Heart right ventricle (tissue), 16 donors: ENCODE data around the gene NFIB. TPM values are rescaled to one million over a fixed set of nuclear protein-coding genes. Genes with fewer than 3 reads are reported as not detected.

Source experiments
- ATAC-seq, 8 donors: fragments of 200-7000 bp; cut with Tn5 transposase; one replicate each; pipeline ENCODE4 v1.9.1; 2020; ENCODE audit warnings: mild to moderate bottlenecking in 8 of 8, moderate library complexity in 8 of 8, moderate number of reproducible peaks in 1 of 8
- DNase-seq, 2 donors: peaks; one replicate each; pipeline ENCODE4 v3.0.0-alpha.2; 2020
- H3K27ac ChIP-seq, 10 donors: fragments of 200-600 bp; sonication (generic) in 2 of 10; one replicate each; pipeline versions ENCODE4 v1.5.0 to v1.8.0; 2020 to 2022; ENCODE audit warnings: mild to moderate bottlenecking in 3 of 10
- H3K27me3 ChIP-seq, 7 donors: fragments of 200-600 bp; one replicate each; pipeline ENCODE4 v1.8.0; 2021 to 2022; ENCODE audit warnings: mild to moderate bottlenecking in 2 of 7
- H3K36me3 ChIP-seq, 9 donors: fragments of 200-600 bp; sonication (generic) in 1 of 9; one replicate each; pipeline versions ENCODE4 v1.5.0 to v1.8.0; 2020 to 2022; ENCODE audit warnings: mild to moderate bottlenecking in 2 of 9
- H3K4me1 ChIP-seq, 9 donors: fragments of 200-600 bp; sonication (generic) in 1 of 9; one replicate each; pipeline versions ENCODE4 v1.5.0 to v1.8.0; 2020 to 2022; ENCODE audit warnings: mild to moderate bottlenecking in 4 of 9
- H3K4me3 ChIP-seq, 10 donors: fragments of 200-600 bp; sonication (generic) in 2 of 10; one replicate each; pipeline versions ENCODE4 v1.5.0 to v1.8.0; 2020 to 2022; ENCODE audit warnings: mild to moderate bottlenecking in 7 of 10, moderate library complexity in 2 of 10
- H3K9me3 ChIP-seq, 11 donors: fragments of 200-600 bp in 10 of 11; sonication (generic) in 2 of 11; one replicate each; pipeline versions ENCODE4 v1.5.0 to v1.8.0; 2013 to 2022; ENCODE audit warnings: mild to moderate bottlenecking in 2 of 11, control low read depth in 1 of 11, moderate library complexity in 1 of 11
- CTCF ChIP-seq, 9 donors: fragments of 200-600 bp; sonication (generic) in 2 of 9; IDR thresholded peaks; one replicate each; pipeline versions ENCODE4 v1.5.0 to v1.8.0; 2021 to 2022; ENCODE audit warnings: antibody characterized with exemption in 9 of 9, mild to moderate bottlenecking in 5 of 9, moderate library complexity in 1 of 9
- WGBS, 2 donors: extraction: QIAGEN DNeasy Blood & Tissue Kit; methylation state at CpG; one replicate each; pipeline ENCODE4 v1.1.7; 2013; ENCODE audit warnings: inconsistent platforms in 1 of 2; 5-methylcytosine and 5-hydroxymethylcytosine counted together
- intact Hi-C, 10 donors: fragments of 100-400 bp; cut with DNase I; formaldehyde crosslinking; loops; one replicate each; pipeline versions ENCODE4 v1.11.1 to v1.14.2; 2022
- polyA plus RNA-seq, 2 donors: library from polyadenylated mRNA; stranded (reverse); fragments of 200-250 nt; gene quantifications; one replicate each; pipeline ENCODE4 v1.2.3, GENCODE V29; 2013
- total RNA-seq, 10 donors: library from RNA; stranded (reverse); fragmentation: NEBNext Ultra II Directional in 3 of 10; extraction: Animal tissue kit (Norgen Biotek cat#: 25700) in 3 of 10; gene quantifications; one replicate each; pipeline versions ENCODE4 v1.2.1 to v1.2.4, GENCODE V29; 2021 to 2023
- donor health status: Arrhythmogenic right ventricular cardiomyopathy.
- donor health status: ischemic (EF 13 %, LVEDD 7.1; RV severe dilation, severe dysfunction).
- donor health status: healthy with polysubstance abuse.
- donor health status: DM: no; HTN: yes; CAD: no.
- donor health status: DM: no; HTN: no; CAD: no.
- donor health status: ischemic (EF 25% LVEDD 6.9; RV normal size, moderate dysfunction).
- donor health status: ischemic (EF 25% LVEDD 5.7; RV mildly dilated, moderate dysfunction).
- donor health status: healthy.
- donor health status: DM: yes; HTN: yes; CAD: no.
- donor health status: Ischemic cardiomyopathy.
- donor health status: ischemic (EF 35%, LVEDD 5.7; RV mildly dilated, moderate dysfunction).
- donor health status: nonischemic (EF 11% LVEDD 7.7; RV severe dilation, severe dysfunction).
- donor health status: DM: yes; HTN: yes; CAD: no.
- donor health status: PGD.
- donor health status: ischemic (EF 29% LVEDD 5.4; RV normal size, mild dysfunction).
- donor health status: nonischemic (EF 23%, LVEDD 6.1; RV moderate dilation, normal function).

The NFIB gene
- total and polyA plus RNA-seq, 12 donors = 16.7 to 145 (median 124) TPM

DNA sequence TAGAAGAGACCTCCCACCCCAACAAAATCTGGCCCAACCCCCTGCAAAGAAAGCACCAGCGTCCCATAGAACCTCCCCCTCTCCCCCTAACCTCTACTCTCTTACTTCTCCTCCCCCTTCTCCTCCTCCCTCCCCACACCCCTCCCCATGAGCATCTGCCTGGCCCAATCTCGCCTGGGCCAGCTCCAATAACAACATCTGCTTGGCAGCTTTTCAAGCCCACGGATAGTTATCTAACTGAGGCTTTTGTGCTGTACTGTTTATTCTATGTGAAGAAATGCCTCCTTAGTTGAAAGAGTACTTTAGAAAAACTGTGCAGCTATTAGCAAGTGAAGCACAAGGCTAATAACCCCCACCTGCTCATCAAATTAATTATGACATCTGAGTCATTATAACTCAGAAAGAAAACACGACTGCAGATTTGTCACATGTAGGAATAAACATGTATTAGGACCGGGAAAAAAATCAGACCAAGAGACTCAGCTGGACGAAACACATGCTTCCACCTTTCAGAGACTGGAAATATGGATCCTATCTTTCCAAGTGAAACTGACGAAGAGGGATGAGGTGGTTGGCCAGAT, 42.8 kb downstream of the NFIB start:
- intact Hi-C loops = loop anchor here in 4 of 10 donors (5.0 kb wide), 3 partner anchors 36 to 81 kb away; partner anchors contain the start of gene NFIB (in 2 of the 4)
- no peak for TF ChIP-seq CTCF (IDR thresholded peaks at IDR 0.05)
- Histone ChIP-seq H3K27ac (peak overlapping the region in 8 of 10 donors; percentile 0 to 84 (median 34)), H3K36me3 (peaks cover 0 to 9% (median 0%) of the 10 kb centered on the region in 9 donors), H3K27me3 (no peaks in the 10 kb centered on the region), H3K9me3 (no peaks in the 10 kb centered on the region), H3K4me3 (peak overlapping the region in 3 of 10 donors; percentile 4 to 9 (median 8)), H3K4me1 (peaks cover 22 to 77% (median 69%) of the 10 kb centered on the region in 9 donors)
- ATAC-seq = peak; percentile 62 to 84 (median 70)
- 8 to 14% methylated on average over 7 of the region's 7 CpGs for WGBS, 2 donors
- DNase-seq = peak; percentile 71 to 87

DNA sequence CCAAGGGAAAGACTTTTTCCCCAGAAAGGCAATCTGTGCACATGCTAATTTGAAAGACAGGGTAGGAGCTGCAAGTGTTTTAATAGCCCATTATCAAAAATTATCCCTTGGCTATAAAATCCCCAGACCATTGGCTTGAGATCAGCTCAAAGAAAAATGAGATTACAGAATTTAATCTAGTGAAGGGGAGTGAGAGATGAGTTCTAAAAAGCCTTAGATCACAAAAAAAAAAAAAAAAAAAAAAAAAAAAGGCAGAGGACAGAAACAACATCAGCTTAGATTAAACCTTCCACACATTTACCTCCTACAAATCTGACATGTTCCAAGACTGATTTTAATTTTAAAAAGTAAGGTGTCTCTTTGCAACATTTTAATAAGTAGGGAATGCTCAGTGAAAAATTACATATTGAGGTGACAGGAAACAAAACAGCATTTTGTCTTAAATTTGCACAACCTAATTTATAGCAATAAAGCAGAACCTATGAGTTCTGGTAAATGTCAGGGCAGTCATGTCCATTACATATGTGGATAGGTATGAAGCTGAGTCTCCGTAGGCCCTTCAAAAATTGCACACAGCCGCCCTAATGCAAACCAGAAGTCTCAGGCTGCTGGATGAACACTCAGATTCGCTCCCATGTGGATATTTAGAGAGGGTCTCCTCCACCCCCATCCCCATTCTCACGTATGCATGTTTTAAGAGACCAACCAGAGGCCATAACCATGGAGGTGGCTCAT, 43.4 kb downstream of the NFIB start:
- Histone ChIP-seq H3K4me3 (peak overlapping the region in 1 of 10 donors; percentile 4), H3K4me1 (peaks cover 22 to 75% (median 65%) of the 10 kb centered on the region in 9 donors), H3K27ac (peak overlapping the region in 5 of 10 donors; percentile 11 to 84 (median 30)), H3K27me3 (no peaks in the 10 kb centered on the region), H3K36me3 (peaks cover 0 to 10% (median 0%) of the 10 kb centered on the region in 9 donors), H3K9me3 (no peaks in the 10 kb centered on the region)
- 28 to 41% methylated on average over 4 of the region's 4 CpGs for WGBS, 2 donors
- ATAC-seq (peak in 4 of 8 donors; percentile 18 to 42 (median 25)), DNase-seq (no peak)
- intact Hi-C loops = loop anchor here in 4 of 10 donors (5.0 kb wide), 3 partner anchors 37 to 82 kb away; partner anchors contain the start of gene NFIB (in 2 of the 4)
- no peak for TF ChIP-seq CTCF (IDR thresholded peaks at IDR 0.05)

DNA sequence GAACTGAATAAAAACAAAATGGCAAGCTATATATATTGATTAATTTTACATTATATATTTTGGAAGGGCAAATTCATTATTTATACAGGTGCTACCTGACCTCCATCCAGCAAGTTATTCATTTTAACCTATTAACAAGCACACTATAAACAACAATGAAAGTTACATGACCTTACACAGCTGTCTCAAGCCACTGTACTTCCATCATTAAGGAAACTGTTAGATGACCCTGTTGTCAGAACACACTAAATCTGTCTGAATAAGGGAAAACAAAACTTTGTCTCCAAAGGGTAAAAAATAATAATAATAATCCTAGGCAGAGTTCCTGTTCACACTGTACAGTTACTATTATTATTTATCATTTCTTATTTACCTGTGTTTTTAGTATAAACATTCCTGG, 44.0 kb downstream of the NFIB start:
- DNase-seq = no peak
- ATAC-seq = no peak
- TF ChIP-seq CTCF (IDR thresholded peaks at IDR 0.05) = no peak
- Histone ChIP-seq H3K27me3 (no peaks in the 10 kb centered on the region), H3K9me3 (no peaks in the 10 kb centered on the region), H3K4me3 (no peak overlapping the region), H3K27ac (peak overlapping the region in 3 of 10 donors; percentile 22 to 84 (median 30)), H3K36me3 (peaks cover 0 to 10% (median 0%) of the 10 kb centered on the region in 9 donors), H3K4me1 (peaks cover 16 to 75% (median 65%) of the 10 kb centered on the region in 9 donors)
- intact Hi-C loops = loop anchor here in 4 of 10 donors (5.0 kb wide), 3 partner anchors 37 to 82 kb away; partner anchors contain the start of gene NFIB (in 2 of the 4)

DNA sequence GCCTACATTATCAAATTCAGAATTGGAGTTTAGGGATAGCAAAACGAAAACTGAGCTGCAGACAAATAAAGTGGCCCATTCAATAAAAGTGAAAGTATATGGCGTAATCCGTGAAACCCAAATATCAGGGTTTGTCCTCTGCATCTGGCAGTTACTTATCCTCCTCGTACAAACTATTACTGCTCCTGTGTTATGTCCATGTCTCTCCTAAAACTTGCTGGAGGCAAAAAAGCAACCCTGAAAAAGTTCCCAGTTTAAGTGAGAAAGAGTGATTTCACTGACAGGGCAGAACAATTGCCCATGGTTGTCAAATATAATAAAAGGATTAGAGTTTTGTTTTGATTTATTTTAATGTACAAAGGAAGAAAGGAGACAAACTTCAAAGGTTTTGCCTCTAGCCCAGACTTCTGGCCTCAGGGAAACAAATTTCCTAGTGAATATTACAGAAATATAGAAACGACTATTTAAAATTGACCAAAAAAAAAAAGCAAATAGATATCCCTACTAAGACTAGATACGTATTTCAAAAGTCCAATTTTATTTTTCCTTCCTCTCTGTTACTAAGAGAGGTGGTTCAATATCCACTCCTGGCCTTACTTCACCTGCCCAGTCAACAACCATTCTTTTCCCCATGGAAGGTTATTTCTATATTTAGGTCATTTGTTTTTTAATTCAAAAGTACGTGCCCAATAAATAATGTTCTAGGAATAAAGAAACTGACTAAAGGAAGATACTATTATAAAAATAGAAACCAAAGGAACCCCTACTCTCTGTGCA, 50.0 kb downstream of the NFIB start:
- intact Hi-C loops = loop anchor here in 1 of 10 donors (5.0 kb wide), 1 partner anchor 38 kb away; no protein-coding TSS in a partner anchor
- DNase-seq (no peak), ATAC-seq (no peak)
- H3K27ac ChIP-seq = peak overlapping the region in 7 of 10 donors; percentile 28 to 64 (median 55)
- H3K36me3 ChIP-seq = peaks cover 0 to 10% (median 0%) of the 10 kb centered on the region in 9 donors
- WGBS, 2 donors = 48 to 52% methylated on average over 7 of the region's 7 CpGs
- H3K27me3 ChIP-seq = no peaks in the 10 kb centered on the region
- peaks cover under 1 to 70% (median 47%) of the 10 kb centered on the region in 9 donors for H3K4me1 ChIP-seq
- peak overlapping the region in 4 of 10 donors; percentile 1 to 27 (median 6) for H3K4me3 ChIP-seq
- no peaks in the 10 kb centered on the region for H3K9me3 ChIP-seq
- no peak for TF ChIP-seq CTCF (IDR thresholded peaks at IDR 0.05)
